PC-9 (cell line): ENCODE results near the gene PCDHA4. TPM values are rescaled to one million over a fixed set of nuclear protein-coding genes. Genes with fewer than 3 reads are reported as not detected.
"Not testable (repeated sequence)": the region's sequence is repeated elsewhere in the genome, so short reads cannot be mapped to it uniquely, and the experiment has no call there.

ENCODE experiments used
- BruUV-seq: library from RNA; stranded (reverse); fragments of 400-500 nt; replicated peaks from 2 replicates; lab custom pipeline; 2021; lab: Mats Ljungman, UMichigan
- CTCF ChIA-PET: fragments of 300-600 bp; sonication (Branson Sonifier 250); formaldehyde crosslinking; loops from one replicate; lab custom pipeline; 2022; ENCODE audit warnings: antibody characterized with exemption; lab: Charles Lee
- POLR2A ChIA-PET: fragments of 300-600 bp; sonication (Branson Sonifier 250); formaldehyde crosslinking; loops from one replicate; lab custom pipeline; 2022; ENCODE audit warnings: antibody characterized with exemption; ENCODE audit not compliant: unreplicated experiment; lab: Charles Lee
- DNase-seq, 2 experiments: peaks; one replicate each; pipeline versions ENCODE4 v3.0.0 to v3.0.0-alpha.2; 2015 to 2022; ENCODE audit warnings: mixed read lengths in 1 of 2
- H2AFZ ChIP-seq: fragments of 200-600 bp; sonication (generic); 2 replicates; pipeline ENCODE4 v1.8.1; 2017; ENCODE audit warnings: antibody characterized with exemption
- H3F3A ChIP-seq: fragments of 200-600 bp; sonication (generic); 2 replicates; pipeline ENCODE4 v1.8.1; 2017; ENCODE audit warnings: antibody characterized with exemption, mild to moderate bottlenecking, low read depth; ENCODE audit not compliant: insufficient read depth
- H3K27ac ChIP-seq: fragments of 200-600 bp; sonication (generic); 2 replicates; pipeline ENCODE4 v1.6.1; 2016; ENCODE audit warnings: mixed run types
- H3K27me3 ChIP-seq: fragments of 200-600 bp; sonication (generic); 2 replicates; pipeline ENCODE4 v1.6.1; 2016; ENCODE audit warnings: low read depth, mixed run types; ENCODE audit not compliant: insufficient read depth
- H3K36me3 ChIP-seq: fragments of 200-600 bp; sonication (generic); 2 replicates; pipeline ENCODE4 v1.6.1; 2016; ENCODE audit warnings: low read depth, mixed run types
- H3K4me1 ChIP-seq: fragments of 200-600 bp; sonication (generic); replicated peaks from 2 replicates; pipeline ENCODE4 v1.6.1; 2016; ENCODE audit warnings: mixed run types; ENCODE audit not compliant: insufficient read depth
- H3K4me2 ChIP-seq: fragments of 200-600 bp; sonication (generic); 2 replicates; pipeline ENCODE4 v1.6.1; 2017; ENCODE audit warnings: mixed run types
- H3K4me3 ChIP-seq: fragments of 200-600 bp; sonication (generic); 2 replicates; pipeline ENCODE4 v1.6.1; 2016; ENCODE audit warnings: mixed run types
- H3K79me2 ChIP-seq: fragments of 200-600 bp; sonication (generic); 2 replicates; pipeline ENCODE4 v1.6.1; 2017; ENCODE audit warnings: low read depth, mixed run types
- H3K9me2 ChIP-seq: fragments of 200-600 bp; sonication (generic); 2 replicates; pipeline ENCODE4 v1.8.1; 2017; ENCODE audit warnings: mild to moderate bottlenecking; ENCODE audit not compliant: insufficient read depth
- H3K9me3 ChIP-seq: fragments of 200-600 bp; sonication (generic); 2 replicates; pipeline ENCODE4 v1.8.1; 2016; ENCODE audit warnings: low read depth; ENCODE audit not compliant: insufficient read depth
- H4K20me1 ChIP-seq: fragments of 200-600 bp; sonication (generic); 2 replicates; pipeline ENCODE4 v1.8.1; 2017; ENCODE audit not compliant: insufficient read depth
- EZH2 ChIP-seq: fragments of 200-600 bp; sonication (generic); IDR thresholded peaks from 2 replicates; pipeline ENCODE4 v1.8.0; 2017; ENCODE audit warnings: antibody characterized with exemption, low read depth
- intact Hi-C: fragments of 100-400 bp; cut with micrococcal nuclease; formaldehyde crosslinking; loops from one replicate; pipeline ENCODE4 v1.10.0; 2022; ENCODE audit not compliant: unreplicated experiment
- total RNA-seq: library from RNA; stranded (reverse); gene quantifications from 2 replicates; pipeline ENCODE4 v1.2.3, GENCODE V29; 2021
- TF ChIP-seq, protein P1 (sequence below): fragments of 200-600 bp; sonication (generic); conservative IDR thresholded peaks from 2 replicates; pipeline ENCODE4 v1.6.1; 2017; ENCODE audit warnings: mixed run types, antibody characterized with exemption, mild to moderate bottlenecking, moderate library complexity

The PCDHA4 gene
- total RNA-seq, 1 experiment from 2014 or later = not detected

GRCh38 chr5:140796718-140797095 lies 10.2 kb upstream of the PCDHA4 start:
- BruUV-seq = no TSS peak
- Histone ChIP-seq H3K9me3 (peaks cover 28% of the 10 kb centered on the region; the same call in 1 of the 2 replicates), H3K4me1 (no peaks in the 10 kb centered on the region), H3F3A (no peaks in the 10 kb centered on the region), H3K4me2 (no peak overlapping the region), H3K27ac (no peak overlapping the region), H4K20me1 (no peaks in the 10 kb centered on the region), H3K9me2 (no peaks in the 10 kb centered on the region; the same call in 1 of the 2 replicates), H3K27me3 (no peaks in the 10 kb centered on the region), H3K36me3 (no peaks in the 10 kb centered on the region), H2AFZ (no peak overlapping the region), H3K79me2 (no peaks in the 10 kb centered on the region), H3K4me3 (no peak overlapping the region)
- CTCF ChIA-PET = no interaction called here
- DNase-seq = no peak
- POLR2A ChIA-PET = no interaction called here
- TF ChIP-seq, protein P1, sequence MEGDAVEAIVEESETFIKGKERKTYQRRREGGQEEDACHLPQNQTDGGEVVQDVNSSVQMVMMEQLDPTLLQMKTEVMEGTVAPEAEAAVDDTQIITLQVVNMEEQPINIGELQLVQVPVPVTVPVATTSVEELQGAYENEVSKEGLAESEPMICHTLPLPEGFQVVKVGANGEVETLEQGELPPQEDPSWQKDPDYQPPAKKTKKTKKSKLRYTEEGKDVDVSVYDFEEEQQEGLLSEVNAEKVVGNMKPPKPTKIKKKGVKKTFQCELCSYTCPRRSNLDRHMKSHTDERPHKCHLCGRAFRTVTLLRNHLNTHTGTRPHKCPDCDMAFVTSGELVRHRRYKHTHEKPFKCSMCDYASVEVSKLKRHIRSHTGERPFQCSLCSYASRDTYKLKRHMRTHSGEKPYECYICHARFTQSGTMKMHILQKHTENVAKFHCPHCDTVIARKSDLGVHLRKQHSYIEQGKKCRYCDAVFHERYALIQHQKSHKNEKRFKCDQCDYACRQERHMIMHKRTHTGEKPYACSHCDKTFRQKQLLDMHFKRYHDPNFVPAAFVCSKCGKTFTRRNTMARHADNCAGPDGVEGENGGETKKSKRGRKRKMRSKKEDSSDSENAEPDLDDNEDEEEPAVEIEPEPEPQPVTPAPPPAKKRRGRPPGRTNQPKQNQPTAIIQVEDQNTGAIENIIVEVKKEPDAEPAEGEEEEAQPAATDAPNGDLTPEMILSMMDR = no peak
- TF ChIP-seq EZH2 = no peak
- intact Hi-C loops = no loop called here

- ChIA-PET POLR2A (no interaction called here), CTCF (no interaction called here)
- Histone ChIP-seq H4K20me1 (no peaks in the 10 kb centered on the region), H3K4me2 (no peak within 1 kb of the TSS), H3K27me3 (no peaks in the 10 kb centered on the region), H3F3A (no peaks in the 10 kb centered on the region), H3K36me3 (no peaks in the 10 kb centered on the region), H3K79me2 (no peaks in the 10 kb centered on the region), H3K4me1 (no peaks in the 10 kb centered on the region), H3K27ac (no peak within 1 kb of the TSS), H2AFZ (no peak within 1 kb of the TSS), H3K4me3 (no peak within 1 kb of the TSS), H3K9me3 (peaks cover 14% of the 10 kb centered on the region; the same call in 1 of the 2 replicates), H3K9me2 (no peaks in the 10 kb centered on the region; the same call in 1 of the 2 replicates)
- intact Hi-C loops = no loop called here
- no peak for DNase-seq
- no peak for TF ChIP-seq EZH2
- TF ChIP-seq, protein P1 = no peak
- BruUV-seq = no TSS peak
These were observed 5.9 kb upstream of the PCDHA4 start, which contains the start of gene PCDHA3 for GRCh38 chr5:140800816-140801493. PCDHA3 (plus strand) TSS chr5:140801057.

DNA sequence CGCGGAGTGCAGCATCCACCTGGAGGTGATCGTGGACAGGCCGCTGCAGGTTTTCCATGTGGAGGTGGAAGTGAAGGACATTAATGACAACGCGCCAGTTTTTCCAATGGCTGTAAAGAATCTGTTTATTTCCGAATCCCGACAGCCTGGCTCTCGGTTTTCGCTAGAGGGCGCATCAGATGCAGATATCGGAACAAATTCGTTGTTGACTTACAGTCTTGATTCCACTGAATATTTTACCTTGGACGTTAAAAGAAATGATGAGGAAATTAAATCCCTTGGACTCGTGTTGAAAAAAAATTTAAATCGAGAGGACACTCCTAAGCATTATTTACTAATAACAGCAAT lies 5.4 kb upstream of the PCDHA4 start:
- DNase-seq = no peak
- ChIA-PET POLR2A (no interaction called here), CTCF (no interaction called here)
- Histone ChIP-seq H2AFZ (no peak overlapping the region), H4K20me1 (no peaks in the 10 kb centered on the region), H3K9me3 (peaks cover 14% of the 10 kb centered on the region; the same call in 1 of the 2 replicates), H3K27me3 (no peaks in the 10 kb centered on the region), H3K9me2 (no peaks in the 10 kb centered on the region; the same call in 1 of the 2 replicates), H3K79me2 (no peaks in the 10 kb centered on the region), H3K4me2 (no peak overlapping the region), H3K36me3 (no peaks in the 10 kb centered on the region), H3K4me3 (no peak overlapping the region), H3F3A (no peaks in the 10 kb centered on the region), H3K27ac (no peak overlapping the region), H3K4me1 (no peaks in the 10 kb centered on the region)
- BruUV-seq = no TSS peak
- TF ChIP-seq, protein P1 = no peak
- no peak for TF ChIP-seq EZH2
- intact Hi-C loops = no loop called here

GRCh38 chr5:140802381-140802780 lies 4.5 kb upstream of the PCDHA4 start:
- H3K27ac ChIP-seq, H4K20me1 ChIP-seq, H3K4me1 ChIP-seq, H3K4me3 ChIP-seq, H3F3A ChIP-seq, H2AFZ ChIP-seq, H3K4me2 ChIP-seq, BruUV-seq, H3K79me2 ChIP-seq, CTCF ChIA-PET, intact Hi-C loops, POLR2A ChIA-PET, DNase-seq, H3K9me2 ChIP-seq, H3K27me3 ChIP-seq, H3K36me3 ChIP-seq: not testable (repeated sequence)
- H3K9me3 ChIP-seq = peaks cover 14% of the 10 kb centered on the region; the same call in 1 of the 2 replicates
